K562 (cell line): ENCODE measurements around the gene MIDN. TPM values are rescaled to one million over a fixed set of nuclear protein-coding genes. Genes with fewer than 3 reads are reported as not detected.

Experiments
- ATAC-seq: fragments of 200-7000 bp; cut with Tn5 transposase; 3 replicates; pipeline ENCODE4 v1.9.1; 2020; ENCODE audit warnings: moderate library complexity
- BruUV-seq: library from RNA; stranded (reverse); fragments of 400-500 nt; replicated peaks from 2 replicates; lab custom pipeline; 2021; lab: Mats Ljungman, UMichigan
- CTCF ChIA-PET: fragments of 300-600 bp; formaldehyde crosslinking; extraction: SDS; loops from one replicate; lab custom pipeline; 2021; ENCODE audit warnings: low intra/inter-chr PET ratio; lab: Yijun Ruan, JAX
- POLR2A ChIA-PET: fragments of 300-600, 350-650 bp; sonication (Branson Sonifier 250); formaldehyde crosslinking; extraction: SDS; loops from one replicate; lab custom pipeline; 2021; ENCODE audit warnings: antibody characterized with exemption, inconsistent platforms; lab: Yijun Ruan, JAX
- DNase-seq, 4 experiments: peaks; one replicate each; pipeline versions ENCODE4 v3.0.0 to v3.0.0-alpha.2; 2011 to 2018; ENCODE audit warnings: low spot score in 3 of 4, mixed read lengths in 3 of 4; ENCODE audit errors: extremely low read depth in 1 of 4
- FAIRE-seq: peaks from 2 replicates; lab custom pipeline; 2011; peaks lifted over from hg19 to GRCh38; lab: Jason Lieb, UNC
- H2AFZ ChIP-seq: 2 replicates; pipeline ENCODE4 v1.6.0; 2011; ENCODE audit warnings: low read depth, low read length, control low read depth, inconsistent platforms
- H3K27ac ChIP-seq: fragments of 200-600 bp; 3 replicates; pipeline ENCODE4 v1.8.0; 2011; ENCODE audit warnings: low read depth, mild to moderate bottlenecking, control low read depth, inconsistent platforms, low read length, moderate library complexity, mixed read lengths; ENCODE audit errors: extremely low read depth
- H3K27me3 ChIP-seq, 2 experiments: fragments of 300-600 bp in 1 of 2; 2 replicates in 1 of 2; 3 replicates in 1 of 2; pipeline versions ENCODE4 v1.6.0 to v1.8.0; 2011; ENCODE audit warnings: inconsistent platforms in 2 of 2, low read length in 2 of 2, mild to moderate bottlenecking in 1 of 2, mixed read lengths in 1 of 2, moderate library complexity in 1 of 2; ENCODE audit not compliant: control insufficient read depth in 2 of 2, insufficient read depth in 2 of 2
- H3K36me3 ChIP-seq: fragments of 300-600 bp; 3 replicates; pipeline ENCODE4 v1.8.0; 2011; ENCODE audit warnings: mild to moderate bottlenecking, low read length, inconsistent platforms; ENCODE audit not compliant: control insufficient read depth, insufficient read depth
- H3K4me1 ChIP-seq, 2 experiments: fragments of 200-600 bp in 1 of 2; replicated peaks in 1 of 2; 2 replicates in 1 of 2; 3 replicates in 1 of 2; pipeline versions ENCODE4 v1.5.1 to v1.8.0; 2011; ENCODE audit warnings: inconsistent platforms in 2 of 2, low read length in 2 of 2, mild to moderate bottlenecking in 1 of 2, mixed read lengths in 1 of 2, moderate library complexity in 1 of 2; ENCODE audit not compliant: control insufficient read depth in 2 of 2, insufficient read depth in 2 of 2
- H3K4me2 ChIP-seq: 2 replicates; pipeline ENCODE4 v1.6.1; 2011; ENCODE audit warnings: low read length, control low read depth, inconsistent platforms, mixed read lengths; ENCODE audit not compliant: insufficient read depth
- H3K4me3 ChIP-seq: fragments of 200-600 bp; sonication (generic), shearing (Covaris generic); 2 replicates; pipeline ENCODE4 v1.5.1; 2016; ENCODE audit warnings: control low read depth, inconsistent platforms
- H3K79me2 ChIP-seq: fragments of 200-600 bp; 3 replicates; pipeline ENCODE4 v1.8.0; 2011; ENCODE audit warnings: low read length, inconsistent platforms; ENCODE audit not compliant: control insufficient read depth, insufficient read depth
- H3K9ac ChIP-seq, 2 experiments: 2 replicates each; pipeline versions ENCODE4 v1.6.0 to v1.6.1; 2011; ENCODE audit warnings: low read depth in 2 of 2, low read length in 2 of 2, control low read depth in 1 of 2, inconsistent platforms in 1 of 2, mild to moderate bottlenecking in 1 of 2, mixed read lengths in 1 of 2; ENCODE audit not compliant: insufficient read depth in 1 of 2
- H3K9me1 ChIP-seq: one replicate; pipeline ENCODE4 v1.6.0; 2011; ENCODE audit warnings: inconsistent platforms, mild to moderate bottlenecking, low read length, moderate library complexity; ENCODE audit not compliant: control insufficient read depth, insufficient read depth
- H3K9me3 ChIP-seq: replicated peaks from 2 replicates; pipeline ENCODE4 v1.5.1; 2011; ENCODE audit warnings: low read depth, low read length, inconsistent platforms; ENCODE audit not compliant: control insufficient read depth, insufficient read depth
- H4K20me1 ChIP-seq: replicated peaks from 2 replicates; pipeline ENCODE4 v1.6.1; 2011; ENCODE audit warnings: low read length, inconsistent platforms, mixed read lengths; ENCODE audit not compliant: control insufficient read depth, insufficient read depth
- NR2C2 ChIP-seq, 2 experiments: fragments of 200-800 bp in 1 of 2; sonication (Bioruptor generic) in 1 of 2; sonication (generic) in 1 of 2; formaldehyde crosslinking in 1 of 2; IDR thresholded peaks; 2 replicates each; pipeline versions ENCODE4 v1.6.1 to v1.8.0; 2016 to 2022; ENCODE audit warnings: mild to moderate bottlenecking in 1 of 2, missing compliant biosample characterization in 1 of 2, missing genetic modification characterization in 1 of 2, missing genetic modification reagents in 1 of 2
- VEZF1 ChIP-seq: fragments of 200-800 bp; sonication (Bioruptor generic); IDR thresholded peaks from 2 replicates; pipeline ENCODE4 v1.6.1; 2017; ENCODE audit warnings: missing genetic modification characterization, missing compliant biosample characterization
- ZBTB33 ChIP-seq: sonication (generic); formaldehyde crosslinking; IDR thresholded peaks from 2 replicates; pipeline ENCODE4 v1.8.1; 2023; ENCODE audit warnings: mild to moderate bottlenecking, missing genetic modification reagents
- ZNF740 ChIP-seq, 3 experiments: fragments of 200-800 bp in 1 of 3; sonication (Bioruptor generic) in 1 of 3; sonication (generic) in 1 of 3; formaldehyde crosslinking in 1 of 3; IDR thresholded peaks; 2 replicates each; pipeline versions ENCODE4 v1.6.1 to v1.8.0; 2016 to 2022; ENCODE audit warnings: mild to moderate bottlenecking in 2 of 3, missing compliant biosample characterization in 2 of 3, missing genetic modification characterization in 2 of 3, missing genetic modification reagents in 1 of 3
- WGBS: fragments of 100-300 bp; shearing (Covaris generic); methylation state at CpG from one replicate; pipeline ENCODE4 v1.1.6; 2016; ENCODE audit warnings: low coverage, mixed read lengths; ENCODE audit not compliant: insufficient coverage; ENCODE audit errors: missing lambda C conversion rate; 5-methylcytosine and 5-hydroxymethylcytosine counted together
- in situ Hi-C: fragments of 300-500 bp; cut with MboI; formaldehyde crosslinking; loops from 4 replicates; pipeline ENCODE4 v1.15.0; 2018; ENCODE audit warnings: inconsistent platforms, mixed read lengths
- intact Hi-C: fragments of 100-400 bp; cut with micrococcal nuclease; formaldehyde crosslinking; loops from 2 replicates; pipeline ENCODE4 v1.14.2; 2022
- polyA plus RNA-seq, 8 experiments: library from polyadenylated mRNA; depleted of rRNA in 4 of 8; stranded (reverse) in 5 of 8; unstranded in 3 of 8; fragments of >200 nt; fragmentation: Nextera tagmentation in 2 of 8; fragmentation: Illumina TruSeq in 1 of 8; extraction: Ambion mirVana in 2 of 8; extraction: Trizol in 1 of 8; gene quantifications; 2 replicates each; pipeline versions ENCODE4 v1.2.1 to v1.2.3, GENCODE V29; 2011 to 2014; ENCODE audit warnings: inconsistent platforms in 1 of 8, missing spikeins in 1 of 8
- total RNA-seq, 7 experiments: library from RNA; depleted of rRNA in 6 of 7; stranded (reverse); fragments of >200 nt in 6 of 7; fragmentation: Illumina TruSeq in 2 of 7; extraction: Trizol in 2 of 7; gene quantifications; 2 replicates each; pipeline versions ENCODE4 v1.2.1 to v1.2.3, GENCODE V29; 2011 to 2021; ENCODE audit warnings: low replicate concordance in 1 of 7

MIDN gene
- total and polyA plus RNA-seq, 9 of the 15 experiments (the other 6 are each of a cell fraction or from before 2014, with no cell fraction given), result 0.17 to 120 (median 10.1) TPM

- WGBS, result 78% methylated on average over 9 of the region's 38 CpGs
- ChIA-PET POLR2A (no interaction called here), CTCF (no interaction called here)
- Histone ChIP-seq H3K9ac (no peak overlapping the region), H3K4me2 (no peak overlapping the region), H2AFZ (no peak overlapping the region), H3K4me1 (peaks cover 0 to 72% of the 10 kb centered on the region in 2 experiments; a peak in 3 of 5 replicates), H3K36me3 (peaks cover 61% of the 10 kb centered on the region; the same call in 1 of the 3 replicates), H3K4me3 (no peak overlapping the region), H3K9me3 (no peaks in the 10 kb centered on the region; the same call in 1 of the 2 replicates), H3K27ac (no peak overlapping the region), H3K9me1 (no peaks in the 10 kb centered on the region), H3K79me2 (no peaks in the 10 kb centered on the region), H3K27me3 (no peaks in the 10 kb centered on the region), H4K20me1 (no peaks in the 10 kb centered on the region)
- no TSS peak for BruUV-seq
- TF ChIP-seq NR2C2 (CRISPR knock-in tag; IDR thresholded peaks at IDR 0.05) (no peak), NR2C2 (tag; IDR thresholded peaks at IDR 0.05) (no peak), VEZF1 (CRISPR knock-in tag) (peak; percentile 46), ZBTB33 (peak; percentile 96), ZNF740 (CRISPR knock-in tag; IDR thresholded peaks at IDR 0.05) (no peak; the same call in 1 of the 2 replicates), ZNF740 (tag; IDR thresholded peaks at IDR 0.05) (peak in 1 of 2 experiments; percentile 52; a peak in 1 of 4 replicates)
- ATAC-seq (peak; percentile 40; the same call in 2 of the 3 replicates), FAIRE-seq (no peak), DNase-seq (no peak)
- in situ Hi-C loops, result loop anchor here (25.0 kb wide), 1 partner anchor 469 kb away; the partner anchor contains the start of gene MISP
- intact Hi-C loops, result no loop called here
Observed at GRCh38 chr19:1230783-1231489, 17.4 kb upstream of the MIDN start.
